Body of pancreas (tissue), 4 donors: ENCODE results near the gene IL11.

Source experiments
- POLR2A ChIP-seq, 3 donors: fragments of 450-650 bp; IDR thresholded peaks; one replicate each; pipeline ENCODE4 v1.6.1; 2016; ENCODE audit warnings: antibody characterized with exemption in 3 of 3, mild to moderate bottlenecking in 2 of 3
- TF ChIP-seq, protein P1 (sequence below), 7 experiments: fragments of 450-650 bp in 4 of 7; fragments of 200-600 bp in 3 of 7; sonication (generic) in 3 of 7; IDR thresholded peaks; one replicate each; pipeline ENCODE4 v1.5.1; 2016 to 2019; ENCODE audit warnings: antibody characterized with exemption in 7 of 7

DNA sequence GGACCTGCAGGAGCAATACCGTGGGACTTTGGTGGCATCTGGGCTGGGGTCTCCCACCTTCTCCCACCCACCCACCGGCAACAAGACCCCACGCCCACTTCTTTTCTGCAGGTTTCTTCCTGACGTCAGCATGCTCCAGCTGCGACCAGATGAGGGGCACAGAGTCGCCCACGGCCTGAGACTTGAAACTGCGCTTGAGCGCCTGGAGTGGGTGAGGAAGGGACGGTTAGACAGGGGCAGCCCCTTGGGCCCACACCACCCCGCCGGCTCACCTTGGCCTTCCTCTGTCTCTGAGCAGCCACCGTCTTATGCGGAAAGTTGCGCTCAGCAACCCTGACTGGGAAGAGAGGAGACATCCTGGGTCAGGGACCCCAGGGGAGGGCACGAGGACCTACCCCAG lies 9.4 kb downstream of the IL11 start:
- TF ChIP-seq, protein P1, sequence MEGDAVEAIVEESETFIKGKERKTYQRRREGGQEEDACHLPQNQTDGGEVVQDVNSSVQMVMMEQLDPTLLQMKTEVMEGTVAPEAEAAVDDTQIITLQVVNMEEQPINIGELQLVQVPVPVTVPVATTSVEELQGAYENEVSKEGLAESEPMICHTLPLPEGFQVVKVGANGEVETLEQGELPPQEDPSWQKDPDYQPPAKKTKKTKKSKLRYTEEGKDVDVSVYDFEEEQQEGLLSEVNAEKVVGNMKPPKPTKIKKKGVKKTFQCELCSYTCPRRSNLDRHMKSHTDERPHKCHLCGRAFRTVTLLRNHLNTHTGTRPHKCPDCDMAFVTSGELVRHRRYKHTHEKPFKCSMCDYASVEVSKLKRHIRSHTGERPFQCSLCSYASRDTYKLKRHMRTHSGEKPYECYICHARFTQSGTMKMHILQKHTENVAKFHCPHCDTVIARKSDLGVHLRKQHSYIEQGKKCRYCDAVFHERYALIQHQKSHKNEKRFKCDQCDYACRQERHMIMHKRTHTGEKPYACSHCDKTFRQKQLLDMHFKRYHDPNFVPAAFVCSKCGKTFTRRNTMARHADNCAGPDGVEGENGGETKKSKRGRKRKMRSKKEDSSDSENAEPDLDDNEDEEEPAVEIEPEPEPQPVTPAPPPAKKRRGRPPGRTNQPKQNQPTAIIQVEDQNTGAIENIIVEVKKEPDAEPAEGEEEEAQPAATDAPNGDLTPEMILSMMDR (IDR thresholded peaks at IDR 0.05): no peak
- no peak for TF ChIP-seq POLR2A (IDR thresholded peaks at IDR 0.05)
